ENCODE data around the gene LAT.

GRCh38 chr16:28999577-28999976 lies 14.7 kb downstream of the LAT start:
- TF ChIP-seq TAF1 (IDR thresholded peaks at IDR 0.05; ENCODE audit: low read depth) = no peak
- no peak for TF ChIP-seq RAD21 (IDR thresholded peaks at IDR 0.05; ENCODE audit: low read depth)
- no peak for TF ChIP-seq YY1 (IDR thresholded peaks at IDR 0.05; ENCODE audit: low read depth)
- TF ChIP-seq REST (IDR thresholded peaks at IDR 0.05; ENCODE audit: low read depth) = no peak
